GM21528 (cell line): ENCODE measurements around the gene PCNT.

Experiments used
- ATAC-seq: cut with Tn5 transposase; IDR thresholded peaks from one replicate; pipeline ENCODE4 v1.9.1; 2021; ENCODE audit warnings: mild to moderate bottlenecking, moderate library complexity; ENCODE audit not compliant: unreplicated experiment, low FRiP score

The PCNT gene

GRCh38 chr21:46375560-46376230 is 51.7 kb downstream of the PCNT start:
- no peak for ATAC-seq

- ATAC-seq = no peak
These were observed 52.3 kb downstream of the PCNT start for GRCh38 chr21:46376231-46376628.

- ATAC-seq = no peak
These were observed 53.0 kb downstream of the PCNT start for GRCh38 chr21:46376856-46377453.

GRCh38 chr21:46377789-46378188 is 53.8 kb downstream of the PCNT start:
- no peak for ATAC-seq

- no peak for ATAC-seq
These were observed 55.1 kb downstream of the PCNT start for GRCh38 chr21:46379105-46379504.

- ATAC-seq = no peak
These were observed 55.7 kb downstream of the PCNT start for GRCh38 chr21:46379691-46380090.

- ATAC-seq = no peak
These were observed 57.6 kb downstream of the PCNT start for GRCh38 chr21:46381541-46381940.

- no peak for ATAC-seq
These were observed 60.6 kb downstream of the PCNT start for GRCh38 chr21:46384556-46384955.

- no peak for ATAC-seq
These were observed 62.1 kb downstream of the PCNT start for GRCh38 chr21:46385846-46386733.

- ATAC-seq = no peak
These were observed 62.8 kb downstream of the PCNT start for GRCh38 chr21:46386734-46387088.

GRCh38 chr21:46388206-46388880 is 64.4 kb downstream of the PCNT start:
- ATAC-seq = no peak

- no peak for ATAC-seq
These were observed 64.9 kb downstream of the PCNT start for GRCh38 chr21:46388896-46389295.

- ATAC-seq = no peak
These were observed 66.9 kb downstream of the PCNT start for GRCh38 chr21:46390603-46391545.

GRCh38 chr21:46391773-46392172 is 67.8 kb downstream of the PCNT start:
- no peak for ATAC-seq

- ATAC-seq = no peak
These were observed 69.0 kb downstream of the PCNT start for GRCh38 chr21:46392921-46393320.

GRCh38 chr21:46393451-46393940 is 69.5 kb downstream of the PCNT start:
- ATAC-seq = no peak

- ATAC-seq = no peak
These were observed 70.1 kb downstream of the PCNT start for GRCh38 chr21:46393941-46394594.

- ATAC-seq = no peak
These were observed 70.7 kb downstream of the PCNT start for GRCh38 chr21:46394595-46395104.
